M059J (cell line): ENCODE results near the gene INTU. TPM values are rescaled to one million over a fixed set of nuclear protein-coding genes. Genes with fewer than 3 reads are reported as not detected.
"Not testable (repeated sequence)": the region's sequence is repeated elsewhere in the genome, so short reads cannot be mapped to it uniquely, and the experiment has no call there.

ENCODE experiments used
- DNase-seq: peaks from one replicate; pipeline ENCODE4 v3.0.0-alpha.2; 2012; ENCODE audit warnings: low read depth
- total RNA-seq: library from RNA; depleted of rRNA; stranded (reverse); fragments of >200 nt; shearing (Covaris generic); gene quantifications from 2 replicates; pipeline ENCODE4 v1.2.3, GENCODE V29; 2014

INTU gene
- total RNA-seq, 1 experiment from 2014 or later, result 3.1 TPM

- no peak for DNase-seq
These were observed 11.0 kb downstream of the INTU start for GRCh38 chr4:127643791-127644190.

- no peak for DNase-seq
These were observed 15.3 kb downstream of the INTU start for GRCh38 chr4:127648061-127648460.

DNA sequence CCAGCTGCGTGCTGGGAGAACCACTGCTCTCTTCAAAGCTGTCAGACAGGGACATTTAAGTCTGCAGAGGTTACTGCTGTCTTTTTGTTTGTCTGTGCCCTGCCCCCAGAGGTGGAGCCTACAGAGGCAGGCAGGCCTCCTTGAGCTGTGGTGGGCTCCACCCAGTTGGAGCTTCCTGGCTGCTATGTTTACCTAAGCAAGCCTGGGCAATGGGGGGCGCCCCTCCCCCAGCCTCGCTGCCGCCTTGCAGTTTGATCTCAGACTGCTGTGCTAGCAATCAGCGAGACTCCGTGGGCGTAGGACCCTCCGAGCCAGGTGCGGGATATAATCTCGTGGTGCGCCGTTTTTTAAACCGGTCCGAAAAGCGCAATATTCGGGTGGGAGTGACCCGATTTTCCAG is 22.8 kb downstream of the INTU start:
- DNase-seq, result not testable (repeated sequence)

GRCh38 chr4:127656047-127656680 is 23.4 kb downstream of the INTU start:
- DNase-seq, result no peak

- no peak for DNase-seq
These were observed 27.6 kb downstream of the INTU start for GRCh38 chr4:127660284-127660885.

- DNase-seq, result no peak
These were observed 34.4 kb downstream of the INTU start for GRCh38 chr4:127667116-127667515.

DNA sequence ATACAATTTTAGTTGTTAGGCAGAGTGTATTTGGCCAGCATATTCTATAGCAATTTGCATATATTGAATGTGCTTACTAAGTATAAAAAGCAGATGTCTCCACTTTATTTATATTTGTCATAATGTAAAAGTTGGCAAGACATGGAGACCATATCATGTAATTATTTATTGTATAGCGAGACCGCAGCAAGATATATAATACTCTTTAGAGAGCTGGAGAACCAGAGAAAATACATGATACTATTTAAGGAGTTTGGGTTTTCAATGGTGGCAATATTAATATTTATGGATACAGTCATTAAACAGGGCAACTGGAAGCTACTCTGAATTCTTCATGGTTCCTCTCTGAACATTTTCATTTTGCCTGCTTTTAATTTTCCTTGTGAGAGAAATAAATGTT is 35.0 kb downstream of the INTU start:
- no peak for DNase-seq

- no peak for DNase-seq
These were observed 36.0 kb downstream of the INTU start for GRCh38 chr4:127668770-127669169.

DNA sequence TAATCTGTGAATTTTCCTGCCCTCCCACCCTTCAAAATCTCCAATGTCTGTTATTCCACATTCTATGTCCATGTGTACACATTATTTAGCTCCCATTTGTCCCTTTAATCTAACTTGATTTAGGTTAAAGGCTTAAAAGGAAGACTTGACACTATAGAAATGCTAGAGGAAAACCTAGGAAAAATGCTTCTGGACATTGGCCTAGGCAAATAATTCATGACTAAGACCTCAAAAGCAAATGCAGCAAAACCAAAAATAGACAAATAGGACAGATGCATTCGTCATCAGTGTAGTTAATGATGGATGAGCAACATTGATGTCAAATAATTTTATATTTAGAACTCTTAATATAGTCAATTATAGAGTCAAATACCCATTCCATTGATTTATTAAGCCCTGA is 36.9 kb downstream of the INTU start:
- DNase-seq, result no peak

GRCh38 chr4:127672111-127672510 is 39.4 kb downstream of the INTU start:
- DNase-seq, result no peak

DNA sequence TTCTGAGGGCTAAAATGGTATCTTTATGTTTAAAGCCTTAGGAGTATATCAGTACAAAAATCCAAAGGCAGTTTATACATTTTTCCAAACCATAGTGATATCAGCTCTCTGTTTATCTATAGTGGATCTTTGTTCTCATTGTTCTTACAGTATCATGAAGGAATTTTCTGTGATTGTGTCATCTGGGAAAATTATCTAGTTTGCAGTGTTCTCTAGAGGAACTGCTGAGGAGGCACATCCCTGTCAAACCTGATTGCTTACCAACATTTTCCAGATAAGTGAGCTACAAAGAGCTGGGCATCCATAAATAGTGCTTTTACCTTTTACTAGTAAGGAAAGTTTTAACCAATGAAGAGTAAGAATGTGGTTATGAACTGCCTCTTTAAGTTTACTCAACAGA is 52.5 kb downstream of the INTU start:
- DNase-seq, result peak; percentile 35

- peak; percentile 66 for DNase-seq
These were observed 53.9 kb downstream of the INTU start for GRCh38 chr4:127686658-127687057.

DNA sequence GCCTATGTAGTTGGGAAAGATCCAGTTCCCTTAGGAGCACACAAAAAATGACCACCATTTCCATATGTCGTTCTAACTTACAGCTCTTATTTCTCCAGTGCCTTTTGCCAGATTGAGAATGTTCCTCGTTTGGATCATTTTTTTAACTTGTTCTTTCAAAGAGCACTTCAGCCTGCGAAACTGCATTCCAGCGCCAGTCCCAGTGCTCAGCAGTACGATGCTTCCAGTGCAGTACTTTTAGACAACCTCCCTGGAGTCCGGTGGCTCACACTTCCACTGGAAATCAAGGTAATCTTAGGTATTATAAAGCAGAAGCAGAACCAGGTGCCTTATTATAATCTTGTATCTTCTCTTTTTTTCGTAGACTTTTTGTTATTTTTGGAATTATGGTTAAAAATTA is 54.8 kb downstream of the INTU start:
- no peak for DNase-seq

DNA sequence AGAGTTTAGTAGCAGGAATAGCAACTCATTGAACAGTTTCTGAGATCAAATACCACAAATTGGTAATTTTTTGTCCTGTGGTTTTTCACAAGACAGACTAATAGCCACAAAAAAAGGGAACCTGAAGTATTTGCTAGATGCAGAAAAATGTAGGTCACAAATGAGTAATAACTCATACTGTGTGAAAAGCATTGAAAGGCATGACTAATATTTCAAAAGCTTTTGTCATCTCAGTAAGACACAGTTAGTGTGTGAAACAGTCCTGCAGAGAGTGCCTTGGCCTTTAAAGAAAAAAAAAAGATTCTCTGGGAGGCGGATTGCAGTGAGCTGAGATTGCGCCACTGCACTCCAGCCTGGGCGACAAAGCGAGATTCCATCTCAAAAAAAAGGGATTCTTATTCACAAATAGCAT is 66.0 kb downstream of the INTU start:
- peak; percentile 85 for DNase-seq

DNA sequence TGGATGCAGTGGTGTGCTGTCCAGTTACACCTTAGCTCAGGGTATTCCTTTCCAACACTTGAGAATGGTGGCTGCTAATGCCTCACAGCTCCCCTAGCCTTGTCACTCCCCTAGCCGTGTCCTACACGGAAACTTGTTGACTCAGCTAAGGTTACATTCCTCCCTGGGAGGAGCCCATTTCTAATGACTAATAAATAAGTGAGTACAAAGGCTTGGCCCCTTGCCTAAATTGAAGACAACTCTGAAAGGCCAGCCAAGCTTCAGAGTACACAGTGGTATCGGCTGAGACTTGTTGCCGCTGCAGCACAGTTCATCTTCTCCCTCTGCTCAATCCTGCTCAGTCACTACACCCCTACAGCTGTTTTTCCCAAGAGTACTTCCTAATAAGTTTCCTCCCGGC is 76.2 kb downstream of the INTU start:
- DNase-seq, result peak; percentile 89

GRCh38 chr4:127709456-127709855 is 76.7 kb downstream of the INTU start:
- peak; percentile 2 for DNase-seq

DNA sequence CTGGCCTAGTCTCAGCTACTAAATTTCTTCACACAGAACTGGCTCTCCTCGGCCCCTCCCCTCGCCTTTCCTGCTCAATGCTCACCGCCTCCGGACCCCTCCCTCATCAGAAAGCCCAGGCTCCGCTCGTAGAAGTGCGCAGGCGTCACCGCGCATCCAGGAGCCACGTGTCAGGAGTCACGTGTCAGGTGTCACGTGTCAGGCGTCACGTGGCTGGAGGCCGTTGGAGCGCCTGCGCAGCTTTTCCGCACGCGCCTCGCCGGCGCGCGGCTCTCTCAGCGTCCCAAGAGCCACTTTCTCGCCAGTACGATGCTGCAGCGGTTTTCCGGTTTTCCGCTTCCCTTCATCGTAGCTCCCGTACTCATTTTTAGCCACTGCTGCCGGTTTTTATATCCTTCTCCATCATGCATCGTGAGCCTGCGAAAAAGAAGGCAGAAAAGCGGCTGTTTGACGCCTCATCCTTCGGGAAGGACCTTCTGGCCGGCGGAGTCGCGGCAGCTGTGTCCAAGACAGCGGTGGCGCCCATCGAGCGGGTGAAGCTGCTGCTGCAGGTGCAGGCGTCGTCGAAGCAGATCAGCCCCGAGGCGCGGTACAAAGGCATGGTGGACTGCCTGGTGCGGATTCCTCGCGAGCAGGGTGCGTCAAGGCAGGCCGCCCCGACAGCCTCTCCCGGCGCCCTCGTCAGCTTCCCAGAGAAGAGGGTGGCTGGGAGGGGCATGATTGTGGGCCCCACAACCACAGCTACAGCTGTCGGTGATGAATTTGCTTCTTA is 97.6 kb downstream of the INTU start, which contains the start of gene SLC25A31:
Gene SLC25A31 (plus strand): TSS at position 259 of the 772 bp plus-strand sequence. CDS start 146 bp downstream, at position 405.
- no peak for DNase-seq

DNA sequence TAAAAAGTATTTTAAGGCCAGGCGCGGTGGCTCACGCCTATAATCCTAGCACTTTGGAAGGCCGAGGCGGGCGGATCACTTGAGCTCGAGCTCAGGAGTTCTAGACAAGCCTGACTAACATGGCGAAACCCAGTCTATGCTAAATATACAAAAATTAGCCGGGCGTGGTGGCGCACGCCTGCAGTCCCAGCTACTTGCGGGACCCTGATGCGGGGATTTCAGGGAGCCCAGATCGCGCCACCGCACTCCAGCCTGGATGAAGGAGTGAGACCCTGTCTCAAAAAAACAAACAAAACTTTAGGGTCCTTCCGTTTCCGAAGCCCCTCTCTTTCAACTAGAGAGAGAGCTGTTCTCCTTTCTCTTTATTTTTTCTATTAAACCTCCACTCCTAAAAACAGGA is 98.6 kb downstream of the INTU start:
- no peak for DNase-seq

GRCh38 chr4:127732623-127733328 is 100.0 kb downstream of the INTU start:
- peak; percentile 50 for DNase-seq

DNA sequence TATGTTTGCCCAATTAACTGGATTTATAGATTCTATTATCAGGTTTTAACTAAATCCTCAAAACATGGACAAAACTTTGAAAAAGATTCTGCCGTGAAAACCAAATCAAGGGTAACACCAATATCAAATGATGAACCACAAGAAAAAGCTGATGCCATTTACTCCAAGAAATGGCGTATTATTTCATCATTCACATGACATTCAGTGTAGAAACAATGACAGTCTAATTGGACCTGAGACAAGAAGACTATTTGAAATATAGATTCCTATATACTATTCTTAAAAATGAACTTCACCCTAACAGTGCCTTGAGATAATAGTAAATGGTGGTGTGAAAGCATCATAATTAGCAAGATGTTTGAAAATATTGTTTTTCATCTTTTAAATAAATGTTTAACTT is 102.2 kb downstream of the INTU start:
- no peak for DNase-seq

GRCh38 chr4:127737295-127737694 is 104.5 kb downstream of the INTU start:
- DNase-seq, result no peak

DNA sequence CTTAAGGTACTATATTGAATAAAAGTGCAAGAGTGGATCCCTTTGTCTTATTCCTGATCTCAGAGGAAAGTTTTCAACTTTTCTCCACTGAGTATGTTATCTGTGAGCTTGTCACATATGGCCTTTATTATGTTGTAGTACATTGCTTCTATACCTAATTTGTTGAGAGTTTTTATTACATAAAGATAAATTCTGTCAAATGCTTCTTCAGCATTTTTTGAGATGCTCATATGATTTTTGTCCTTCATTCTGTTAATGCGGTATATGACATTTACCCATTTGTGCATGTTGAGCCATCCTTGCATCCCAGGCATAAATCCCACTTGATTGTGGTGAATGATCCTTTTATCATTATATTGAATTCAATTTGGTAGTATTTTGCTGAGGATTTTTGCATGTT is 108.5 kb downstream of the INTU start:
- no peak for DNase-seq
